Thyroid gland (tissue), 4 donors: ENCODE measurements around the gene SLC6A7. TPM values are rescaled to one million over a fixed set of nuclear protein-coding genes. Genes with fewer than 3 reads are reported as not detected.

ENCODE experiments used
- DNase-seq, 2 donors: peaks; one replicate each; pipeline ENCODE4 v3.0.0-alpha.2; 2019
- H3K27ac ChIP-seq, 3 donors: fragments of 200-600 bp; sonication (generic); 1 replicate in 2 of 3; 2 replicates in 1 of 3; pipeline ENCODE4 v1.5.1; 2016 to 2019; ENCODE audit warnings: mild to moderate bottlenecking in 1 of 3, moderate library complexity in 1 of 3
- H3K27me3 ChIP-seq: fragments of 200-600 bp; sonication (generic); one replicate; pipeline ENCODE4 v1.5.1; 2019
- H3K36me3 ChIP-seq, 2 donors: fragments of 200-600 bp; sonication (generic); one replicate each; pipeline ENCODE4 v1.5.1; 2016 to 2019
- H3K4me1 ChIP-seq, 2 donors: fragments of 200-600 bp; sonication (generic); one replicate each; pipeline ENCODE4 v1.5.1; 2017 to 2019
- H3K4me3 ChIP-seq, 3 donors: fragments of 200-600 bp; sonication (generic); replicated peaks in 1 of 3; 1 replicate in 2 of 3; 2 replicates in 1 of 3; pipeline ENCODE4 v1.5.1; 2016; ENCODE audit warnings: mild to moderate bottlenecking in 1 of 3
- H3K9me3 ChIP-seq: fragments of 200-600 bp; sonication (generic); one replicate; pipeline ENCODE4 v1.5.1; 2017
- CTCF ChIP-seq, 6 experiments: fragments of 200-600 bp in 3 of 6; fragments of 450-650 bp in 3 of 6; sonication (generic) in 3 of 6; IDR thresholded peaks; one replicate each; pipeline ENCODE4 v1.5.1; 2016 to 2019; ENCODE audit warnings: antibody characterized with exemption in 6 of 6, mild to moderate bottlenecking in 2 of 6, inconsistent platforms in 1 of 6, moderate library complexity in 1 of 6
- POLR2A ChIP-seq, 2 donors: fragments of 450-650 bp; IDR thresholded peaks; one replicate each; pipeline ENCODE4 v1.6.1; 2017; ENCODE audit warnings: antibody characterized with exemption in 2 of 2, mild to moderate bottlenecking in 2 of 2, moderate library complexity in 1 of 2
- WGBS, 2 donors: methylation state at CpG; one replicate each; pipeline ENCODE4 v1.1.5; 2017; 5-methylcytosine and 5-hydroxymethylcytosine counted together
- intact Hi-C: fragments of 100-400 bp; cut with DNase I; formaldehyde crosslinking; loops from one replicate; pipeline ENCODE4 v1.15.1; 2023
- total RNA-seq, 4 donors: library from RNA; depleted of rRNA; stranded (reverse); fragments of >200 nt; gene quantifications; one replicate each; pipeline ENCODE4 v1.2.3, GENCODE V29; 2016

Gene SLC6A7
- total RNA-seq, 4 donors from 2014 or later: not detected

GRCh38 chr5:150174285-150174684 is 15.6 kb upstream of the SLC6A7 start:
- H3K27me3 ChIP-seq: no peaks in the 10 kb centered on the region
- no peaks in the 10 kb centered on the region for H3K9me3 ChIP-seq
- peaks cover 6 to 16% of the 10 kb centered on the region in 2 donors for H3K4me1 ChIP-seq
- 92% methylated on average over 6 of the region's 6 CpGs for WGBS, 2 donors
- H3K4me3 ChIP-seq: no peak overlapping the region
- no peak overlapping the region for H3K27ac ChIP-seq
- TF ChIP-seq CTCF (IDR thresholded peaks at IDR 0.05) (no peak), POLR2A (IDR thresholded peaks at IDR 0.05) (no peak)
- no peaks in the 10 kb centered on the region for H3K36me3 ChIP-seq
- intact Hi-C loops: no loop called here
- DNase-seq: no peak

GRCh38 chr5:150175076-150175475 is 14.8 kb upstream of the SLC6A7 start:
- Histone ChIP-seq H3K27me3 (no peaks in the 10 kb centered on the region), H3K27ac (no peak overlapping the region), H3K4me3 (no peak overlapping the region), H3K9me3 (no peaks in the 10 kb centered on the region), H3K4me1 (peaks cover 6 to 22% of the 10 kb centered on the region in 2 donors), H3K36me3 (no peaks in the 10 kb centered on the region)
- 61 to 82% methylated on average over 1 of the region's 1 CpG for WGBS, 2 donors
- TF ChIP-seq POLR2A (IDR thresholded peaks at IDR 0.05) (no peak), CTCF (IDR thresholded peaks at IDR 0.05) (no peak)
- intact Hi-C loops: no loop called here
- no peak for DNase-seq

GRCh38 chr5:150175536-150175935 is 14.3 kb upstream of the SLC6A7 start:
- WGBS, 2 donors: 69 to 70% methylated on average over 5 of the region's 5 CpGs
- Histone ChIP-seq H3K27me3 (no peaks in the 10 kb centered on the region), H3K36me3 (no peaks in the 10 kb centered on the region), H3K4me1 (peaks cover 6 to 26% of the 10 kb centered on the region in 2 donors), H3K27ac (no peak overlapping the region), H3K9me3 (no peaks in the 10 kb centered on the region), H3K4me3 (no peak overlapping the region)
- TF ChIP-seq POLR2A (IDR thresholded peaks at IDR 0.05) (no peak), CTCF (IDR thresholded peaks at IDR 0.05) (peak in 1 of 6 experiments; percentile 14)
- DNase-seq: no peak
- intact Hi-C loops: no loop called here

GRCh38 chr5:150176745-150177477 is 13.0 kb upstream of the SLC6A7 start:
- 65 to 78% methylated on average over 7 to 8 of the region's 8 CpGs for WGBS, 2 donors
- Histone ChIP-seq H3K9me3 (no peaks in the 10 kb centered on the region), H3K27me3 (no peaks in the 10 kb centered on the region), H3K4me3 (no peak overlapping the region), H3K36me3 (no peaks in the 10 kb centered on the region), H3K27ac (peak overlapping the region in 1 of 3 donors; percentile 45), H3K4me1 (peaks cover 10 to 36% of the 10 kb centered on the region in 2 donors)
- DNase-seq: no peak
- intact Hi-C loops: no loop called here
- no peak for TF ChIP-seq CTCF (IDR thresholded peaks at IDR 0.05)
- TF ChIP-seq POLR2A (IDR thresholded peaks at IDR 0.05): no peak

GRCh38 chr5:150177721-150178120 is 12.1 kb upstream of the SLC6A7 start:
- Histone ChIP-seq H3K9me3 (no peaks in the 10 kb centered on the region), H3K27ac (peak overlapping the region in 1 of 3 donors; percentile 45), H3K27me3 (no peaks in the 10 kb centered on the region), H3K4me1 (peaks cover 10 to 36% of the 10 kb centered on the region in 2 donors), H3K4me3 (no peak overlapping the region), H3K36me3 (no peaks in the 10 kb centered on the region)
- TF ChIP-seq CTCF (IDR thresholded peaks at IDR 0.05) (no peak), POLR2A (IDR thresholded peaks at IDR 0.05) (no peak)
- DNase-seq: peak; percentile 80
- intact Hi-C loops: no loop called here
- WGBS, 2 donors: 28 to 35% methylated on average over 3 to 4 of the region's 4 CpGs
